DMS79 treated with DMSO at 0.1 percent for 48 hours (cell line): Measurements from ENCODE around the gene MKNK1.
A peak's percentile ranks its signal among the peaks of the same experiment; 100 is the strongest.

Experiments
- DNase-seq: peaks from one replicate; lab custom pipeline; 2025; lab: John Stamatoyannopoulos, UW

Gene MKNK1

DNA sequence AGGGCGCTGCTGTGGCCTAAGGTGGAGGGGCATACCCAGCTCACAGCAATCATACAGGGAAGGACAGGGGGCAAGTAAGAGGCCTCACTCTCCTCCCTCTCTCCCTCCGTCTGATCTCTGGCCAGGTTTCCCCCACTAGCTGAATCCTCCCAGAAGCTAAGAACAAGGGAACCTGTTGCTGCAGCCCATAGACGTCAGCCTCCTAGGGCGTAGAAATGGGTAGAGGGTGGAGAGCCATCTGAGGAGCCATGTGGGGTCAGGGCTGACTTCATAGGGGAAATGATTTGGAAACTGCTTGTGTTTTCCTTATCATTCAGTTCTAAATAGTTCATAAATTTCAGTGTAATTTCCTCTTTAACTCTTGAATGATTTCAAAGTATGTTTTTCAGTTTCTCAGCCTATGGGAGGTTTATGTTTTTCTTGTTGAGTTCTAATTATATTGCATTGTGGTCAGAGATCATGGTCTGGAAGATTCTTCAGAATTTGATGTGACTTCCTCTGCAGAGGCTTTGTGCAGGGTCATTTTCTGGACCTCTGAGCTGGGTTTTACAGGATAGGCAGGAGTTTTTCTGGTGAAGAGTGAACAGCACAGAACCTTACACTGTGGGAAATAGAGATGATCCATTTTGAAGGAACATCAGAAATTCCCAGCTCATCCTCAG, 14.8 kb upstream of the MKNK1 start:
- no peak for DNase-seq

DNA sequence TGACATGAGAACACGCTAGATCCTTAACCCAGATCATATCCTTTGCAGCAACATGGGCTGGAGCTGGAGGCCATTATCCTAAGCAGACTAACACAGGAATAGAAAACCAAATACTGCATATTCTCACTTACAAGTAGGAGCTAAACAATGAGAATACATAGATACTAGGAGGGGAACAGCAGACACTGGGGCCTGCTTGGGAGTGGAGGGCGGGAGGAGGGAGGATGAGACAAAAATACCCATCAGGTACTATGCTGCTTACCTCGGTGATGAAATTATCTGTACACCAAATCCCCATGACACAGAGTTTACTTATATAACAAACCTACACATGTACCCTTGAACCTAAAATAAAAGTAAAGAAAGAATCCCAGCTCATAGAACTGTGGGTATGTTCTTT, 13.8 kb upstream of the MKNK1 start:
- DNase-seq: no peak

DNA sequence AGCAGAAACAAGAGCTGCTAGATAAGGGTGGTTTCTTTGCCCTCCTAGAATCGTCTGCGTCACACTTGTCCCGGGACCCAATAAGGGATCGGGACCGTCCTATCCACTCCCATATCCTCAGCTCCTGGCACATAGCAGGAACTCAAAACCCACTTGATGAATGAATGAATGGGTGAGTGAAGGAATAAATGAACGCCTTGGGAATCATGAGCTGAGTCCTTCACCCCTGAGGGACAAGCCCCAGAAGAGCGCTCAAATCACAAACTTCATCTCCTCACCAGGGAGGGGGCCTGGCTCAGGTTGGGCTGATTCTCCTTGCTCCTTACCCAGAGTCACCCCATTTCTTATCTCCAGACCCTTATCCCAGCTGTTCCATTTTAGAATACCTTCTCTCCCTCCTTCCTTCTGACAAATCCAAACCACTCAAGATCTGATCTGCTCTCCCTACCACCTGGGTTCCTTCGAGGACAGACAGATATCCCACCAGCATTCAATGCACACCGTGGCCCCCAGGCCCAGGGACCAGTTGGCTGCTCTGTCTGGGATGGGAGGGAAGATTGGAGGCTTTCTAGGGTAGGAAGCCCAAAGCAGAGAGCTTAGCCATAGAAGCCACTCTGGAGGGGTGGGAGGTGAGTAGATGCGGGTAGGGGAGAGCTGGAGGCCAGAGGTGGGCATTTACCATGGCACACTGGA, 13.2 kb upstream of the MKNK1 start:
- no peak for DNase-seq

DNA sequence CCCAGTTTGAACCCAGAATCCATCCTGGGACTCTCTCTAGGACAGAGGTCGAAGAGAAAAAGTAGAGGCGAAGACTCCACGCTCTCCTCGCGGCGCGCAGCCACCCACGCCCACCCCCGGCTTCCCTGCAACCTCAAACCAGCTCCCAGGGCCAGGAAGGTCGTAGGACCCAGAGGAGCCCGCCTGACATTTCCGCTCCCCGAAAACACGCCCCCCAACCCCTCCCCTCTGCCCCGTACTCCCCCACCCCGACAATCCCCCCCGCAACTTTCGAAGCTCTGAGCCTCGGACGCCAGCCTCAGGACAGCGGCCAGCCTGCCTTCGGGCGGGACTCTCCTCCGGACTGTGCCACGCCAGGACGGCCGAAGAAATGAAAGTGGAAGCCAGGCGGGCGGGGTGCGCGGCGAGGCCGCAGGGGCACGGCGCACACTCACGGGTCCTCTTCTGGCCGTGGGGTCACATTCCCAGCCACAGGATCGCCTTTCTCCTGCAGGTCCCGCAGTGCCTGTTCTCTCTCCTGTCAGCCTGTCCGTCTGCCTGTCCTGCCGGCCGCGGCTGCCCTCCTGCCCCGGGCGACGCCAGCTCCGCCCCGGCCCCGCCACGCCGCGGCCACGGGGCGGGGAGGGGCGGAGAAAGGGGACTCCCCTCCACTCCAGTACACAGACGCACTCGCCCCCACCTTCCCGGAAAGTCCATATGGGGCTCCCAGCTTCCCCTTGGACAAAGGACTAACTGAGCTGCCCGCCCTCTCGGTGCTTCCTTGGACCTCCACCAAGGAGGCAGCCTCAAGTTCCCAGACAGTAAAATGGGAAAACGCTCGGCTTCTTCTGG, 12.4 kb upstream of the MKNK1 start, which contains the start of gene MOB3C:
Gene MOB3C (minus strand): TSS at position 535 of the 831 bp plus-strand sequence. CDS start 3,490 bp downstream, outside the sequence.
- peak; percentile 45 for DNase-seq

DNA sequence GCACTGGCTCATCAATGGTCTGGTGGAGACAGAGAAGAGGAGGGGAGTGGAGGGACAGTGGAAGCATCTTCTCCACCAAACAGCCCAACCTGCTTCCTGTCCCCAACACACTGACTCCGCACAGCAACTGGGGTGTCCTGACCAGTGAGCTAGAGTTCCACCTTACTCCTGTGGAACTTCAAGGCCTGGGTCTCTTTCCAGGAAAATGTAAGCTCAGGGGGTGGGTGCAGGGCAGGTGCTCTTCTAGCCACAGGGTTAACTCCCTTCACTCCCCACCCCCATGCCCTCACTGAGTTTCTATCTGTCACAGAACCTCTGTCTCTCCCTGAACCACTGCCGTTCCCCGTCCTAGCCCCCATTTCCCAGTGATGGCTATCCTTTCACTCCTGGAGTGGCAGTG, 11.7 kb upstream of the MKNK1 start:
- no peak for DNase-seq

DNA sequence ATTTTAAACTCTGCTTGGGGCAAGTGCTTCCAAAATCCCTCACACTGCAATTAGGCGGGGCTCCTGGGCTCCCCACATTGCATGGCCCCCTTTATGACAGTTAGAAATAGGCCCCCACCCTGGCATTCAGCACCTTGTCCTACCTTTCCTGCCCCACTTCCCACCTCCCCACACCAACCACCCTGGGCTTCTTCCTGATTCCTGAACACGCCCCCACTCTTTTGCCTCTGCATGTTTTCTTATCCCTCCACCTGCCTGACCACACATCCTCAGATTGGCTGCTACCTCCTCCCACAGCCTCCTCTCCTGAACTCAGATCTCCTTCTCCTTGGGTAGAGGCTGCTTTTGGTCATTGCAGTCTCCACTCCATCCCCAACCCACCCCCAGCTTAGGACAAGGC, 11.0 kb upstream of the MKNK1 start:
- DNase-seq: no peak

DNA sequence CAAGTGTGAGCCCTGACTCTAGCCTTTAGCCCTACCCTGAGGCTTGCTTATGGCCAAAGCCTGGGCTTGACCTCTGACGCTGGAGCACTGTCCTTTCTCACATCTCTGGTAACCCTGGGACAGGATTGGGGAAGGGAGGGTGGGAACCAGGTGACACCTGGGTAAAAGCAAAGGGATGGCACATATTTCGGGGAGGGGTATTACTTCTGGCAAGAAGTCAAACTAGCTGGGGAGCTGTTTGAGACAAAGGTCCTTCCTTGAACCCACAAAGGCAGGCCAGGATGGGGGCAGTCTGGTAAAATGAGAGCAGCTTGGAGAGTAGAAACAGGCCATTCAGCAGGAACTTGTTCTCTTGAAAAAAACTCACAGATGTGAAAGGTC, 10.5 kb upstream of the MKNK1 start:
- DNase-seq: no peak

DNA sequence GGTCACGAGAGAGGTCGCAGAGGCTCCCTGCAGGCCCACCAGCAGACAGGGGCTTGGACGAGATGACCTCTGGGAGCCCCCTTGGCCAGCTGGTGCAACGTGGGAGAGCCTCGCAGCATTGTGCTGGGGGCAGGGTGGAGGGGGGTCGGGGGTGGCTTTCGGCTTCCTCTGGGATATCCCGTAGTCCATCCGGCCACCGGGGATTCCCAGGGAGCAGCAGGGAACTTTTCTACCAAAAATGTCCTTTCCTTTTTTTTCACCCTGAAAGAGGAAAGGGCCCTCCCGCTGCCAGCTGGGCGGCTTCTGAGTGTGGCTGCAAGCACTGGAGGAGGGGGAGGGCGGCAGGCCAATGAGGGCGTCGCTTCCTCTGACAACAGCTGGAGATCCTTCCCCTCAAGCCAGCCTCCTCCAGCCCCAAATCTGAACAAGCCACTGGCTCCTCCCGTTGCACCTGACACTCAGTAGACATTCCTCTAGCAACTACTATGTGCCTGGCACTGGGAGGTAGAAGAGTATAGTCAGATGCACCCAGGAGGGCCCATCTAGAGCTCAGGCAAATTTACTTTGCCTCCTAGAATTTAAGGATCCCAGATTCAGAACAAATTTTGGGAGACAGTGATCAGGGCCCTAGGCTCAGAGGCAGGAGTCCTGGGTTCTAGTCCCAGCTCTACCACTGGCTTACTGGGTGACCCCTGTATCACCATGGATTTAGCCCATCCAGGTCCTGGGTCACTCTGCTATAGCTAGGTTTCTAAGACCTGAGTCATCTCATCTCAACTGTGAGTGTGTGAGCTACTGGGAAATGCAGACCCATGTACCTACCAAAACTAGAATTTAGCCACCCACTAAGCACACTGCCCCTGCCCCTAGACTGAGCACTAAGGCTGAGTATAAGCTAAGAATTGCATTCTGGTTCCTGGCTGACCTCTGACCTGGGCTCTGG, 9.9 kb upstream of the MKNK1 start:
- DNase-seq: no peak

DNA sequence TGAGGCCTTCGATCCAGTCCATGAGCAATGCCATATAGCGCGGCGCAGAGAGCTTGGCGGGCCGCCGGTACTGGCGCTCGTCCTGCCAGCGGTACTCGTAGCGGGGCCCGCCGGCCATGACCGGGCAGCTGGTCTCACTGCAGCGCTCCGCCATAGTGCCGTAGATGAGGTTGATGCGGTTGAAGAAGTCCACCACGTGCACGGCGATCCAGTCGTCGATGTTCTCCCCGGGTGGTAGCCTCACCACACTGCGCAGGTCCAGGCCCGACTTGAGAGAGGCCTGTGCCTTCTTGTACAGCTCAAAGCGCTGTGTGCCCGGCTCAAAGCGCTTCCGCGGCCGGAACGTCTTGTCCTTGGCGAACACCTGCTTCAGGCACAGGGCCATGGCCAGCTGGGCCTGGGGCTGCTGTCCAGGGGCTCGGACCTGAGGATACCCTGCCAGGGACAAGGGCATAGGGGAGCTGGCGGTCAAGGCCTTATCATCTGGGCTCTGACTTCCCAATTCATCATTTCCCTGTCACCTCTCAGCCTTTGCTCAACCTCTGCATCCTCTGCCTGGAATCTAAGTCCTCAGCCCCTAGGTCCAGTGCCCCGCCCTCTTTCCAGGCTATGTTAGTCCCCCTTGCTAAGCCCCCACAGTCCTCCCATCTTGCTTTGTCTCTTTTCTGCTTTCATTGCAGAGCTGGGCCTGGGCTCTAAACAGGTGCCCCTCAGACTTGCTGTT, 9.0 kb upstream of the MKNK1 start:
- no peak for DNase-seq

DNA sequence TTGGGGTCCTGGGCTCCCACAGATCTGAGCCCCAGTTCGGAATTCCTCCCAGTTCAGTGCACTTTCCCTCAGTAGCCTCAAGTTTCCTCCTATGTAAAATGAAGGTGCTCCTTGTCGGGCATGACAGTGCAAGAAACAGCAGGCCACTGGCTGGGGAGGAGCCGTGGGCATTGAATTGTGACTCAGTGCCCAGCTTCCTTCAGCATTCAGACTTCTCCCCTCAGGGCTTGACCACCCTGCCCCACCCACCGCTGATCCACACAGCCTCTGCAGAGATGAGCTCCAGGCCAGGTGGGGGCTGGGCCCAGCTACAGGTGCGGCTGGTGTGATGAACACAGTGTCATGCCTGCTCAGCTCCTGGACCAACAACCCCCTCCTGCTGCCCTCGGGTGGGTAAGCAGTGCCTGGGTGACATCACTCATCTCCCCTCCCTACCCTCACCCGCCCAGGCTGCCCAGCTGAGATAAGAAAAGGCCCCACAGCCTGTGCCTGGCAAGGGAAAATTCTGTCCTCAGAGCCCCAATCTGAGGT, 7.7 kb upstream of the MKNK1 start:
- DNase-seq: no peak

DNA sequence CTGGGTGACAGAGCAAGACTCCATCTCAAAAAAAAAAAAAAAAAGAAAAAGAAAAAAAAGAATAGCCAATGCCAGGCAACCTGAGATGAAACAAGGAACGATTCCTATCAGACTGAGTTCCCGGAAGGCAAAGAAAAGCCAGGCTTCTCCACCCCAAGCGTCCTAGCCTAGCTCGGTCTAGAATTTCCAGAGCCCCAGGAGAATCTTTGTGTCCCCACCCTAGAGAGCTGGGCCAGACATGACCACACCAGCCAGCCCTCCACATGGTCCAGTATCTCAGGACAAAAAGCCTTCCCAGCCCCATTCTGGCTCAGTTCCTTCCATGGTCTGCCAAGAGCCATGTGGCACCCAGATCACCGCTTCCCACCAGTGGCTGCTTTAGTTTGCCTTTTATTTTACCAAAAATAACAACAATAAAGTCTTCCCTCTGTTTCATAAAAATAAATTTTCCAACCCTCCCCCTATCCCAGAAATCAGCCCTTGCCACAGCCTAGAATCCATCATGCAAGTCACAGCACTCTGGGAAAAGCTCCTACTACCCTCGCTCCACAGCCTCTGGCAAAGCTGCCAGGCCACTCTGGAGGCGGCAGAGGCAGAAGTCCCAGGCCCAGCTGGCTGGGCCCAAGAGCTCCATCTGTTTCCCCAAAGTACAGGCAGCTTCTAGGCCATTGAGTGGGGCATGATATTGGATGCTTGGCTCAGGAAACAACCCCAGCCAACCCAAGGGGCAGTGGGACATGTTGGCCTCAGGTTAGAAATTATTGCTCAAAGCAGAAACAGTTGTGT, 3.5 kb upstream of the MKNK1 start:
- no peak for DNase-seq

DNA sequence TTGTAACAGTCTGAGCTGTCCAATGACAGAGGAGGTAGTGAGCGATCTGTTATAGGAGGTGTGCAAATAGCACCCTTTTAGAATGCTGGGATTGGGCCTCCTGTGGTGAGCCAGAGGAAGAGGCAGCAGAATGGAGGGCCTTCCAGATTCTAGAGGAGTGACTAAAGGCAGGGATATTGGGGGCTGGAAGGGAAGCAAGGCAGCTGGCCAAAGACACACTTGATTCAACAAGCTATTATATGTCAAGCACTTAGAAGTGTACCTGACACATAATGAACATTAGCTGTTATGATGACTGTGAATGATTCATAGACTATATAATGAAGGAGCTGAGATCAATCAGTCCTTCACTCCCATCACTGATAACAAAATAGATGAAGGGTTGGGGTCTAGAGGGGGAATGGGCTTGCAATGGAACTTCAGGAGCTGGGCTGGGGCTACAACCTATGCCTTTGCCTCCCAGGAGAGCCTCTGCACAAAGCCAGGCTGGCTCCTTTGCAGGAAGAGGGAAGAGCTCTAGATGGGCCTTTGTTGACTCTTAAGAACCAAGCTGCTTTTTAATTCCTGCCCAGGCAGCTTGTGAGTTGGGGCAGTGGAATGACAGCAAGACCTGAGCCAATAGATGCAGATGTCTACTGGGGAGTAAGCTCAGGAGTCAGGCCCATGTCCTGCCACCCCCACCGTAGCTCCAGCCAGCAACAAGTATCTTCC, 2.3 kb upstream of the MKNK1 start:
- peak; percentile 88 for DNase-seq

DNA sequence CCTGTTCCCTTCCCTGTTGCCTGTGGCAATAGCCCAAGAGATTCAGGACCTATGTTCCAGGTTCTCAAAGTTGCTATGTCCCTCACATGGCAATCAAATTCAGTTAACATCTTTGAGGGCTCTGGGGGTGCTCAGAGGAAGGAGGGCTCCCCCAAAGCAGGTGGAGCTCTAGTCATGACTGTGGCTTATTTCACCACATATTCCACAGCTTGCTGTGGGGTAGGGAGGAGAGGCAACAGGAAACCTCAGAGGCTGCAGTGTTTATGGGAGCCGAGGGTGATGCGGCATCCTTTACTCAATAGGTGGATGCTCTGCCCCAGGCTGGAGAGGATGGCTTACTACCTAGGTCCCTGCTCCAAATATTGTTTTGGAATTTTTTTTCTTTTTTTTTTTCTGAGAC, 1.2 kb upstream of the MKNK1 start:
- DNase-seq: no peak

DNA sequence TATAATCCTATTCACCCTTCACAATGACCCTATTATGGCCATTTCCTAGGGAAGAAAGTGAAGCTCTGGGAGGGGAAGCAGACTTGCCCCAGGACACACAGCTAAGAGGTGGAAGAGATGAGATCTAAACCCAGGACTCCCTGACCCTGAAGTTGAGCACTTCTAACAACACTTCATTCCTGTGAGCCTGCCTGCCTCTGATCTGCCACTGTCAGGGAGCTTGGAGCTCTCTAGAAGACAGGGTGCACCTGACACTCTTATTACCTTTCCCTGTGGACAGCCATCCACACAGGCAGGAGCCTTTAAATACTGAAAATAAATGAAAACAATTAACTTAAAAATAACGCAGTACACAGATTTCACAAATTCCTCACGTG, 599 bp downstream of the MKNK1 start:
- peak; percentile 46 for DNase-seq

DNA sequence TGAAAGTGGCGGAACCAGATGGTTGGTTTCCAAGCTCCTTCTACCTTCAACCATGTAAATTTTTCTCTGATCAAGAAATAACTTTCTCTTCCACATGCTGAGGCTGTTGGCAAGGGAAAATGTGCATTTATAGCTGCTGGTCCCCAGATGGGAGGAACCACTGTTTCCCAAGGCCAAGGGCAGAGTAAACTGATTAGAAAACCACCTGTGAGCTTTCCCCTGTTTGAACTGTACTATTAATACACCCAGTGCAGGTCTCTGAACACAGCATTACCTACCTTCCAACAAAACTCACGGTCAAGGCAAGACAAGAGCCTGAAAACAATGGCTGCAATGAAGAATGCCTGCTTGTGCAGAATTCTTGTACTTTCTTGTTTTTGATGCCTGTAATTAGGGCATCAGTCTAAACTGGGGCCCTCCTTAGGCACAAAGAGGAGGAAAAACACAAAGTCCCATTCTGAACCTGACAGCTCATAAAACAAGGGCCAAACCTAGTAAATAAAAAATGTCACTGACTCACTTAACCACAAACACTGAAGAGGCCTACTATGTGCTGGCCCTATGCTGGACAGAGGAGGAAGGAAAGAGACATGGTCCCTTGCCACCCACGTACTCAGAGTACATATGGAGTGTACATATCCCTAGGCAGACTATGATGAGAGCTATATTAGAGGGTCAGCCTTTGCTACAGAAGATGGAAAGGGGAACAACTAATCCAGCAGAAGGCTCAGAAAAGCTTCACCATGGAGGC, 2.6 kb downstream of the MKNK1 start:
- DNase-seq: no peak

DNA sequence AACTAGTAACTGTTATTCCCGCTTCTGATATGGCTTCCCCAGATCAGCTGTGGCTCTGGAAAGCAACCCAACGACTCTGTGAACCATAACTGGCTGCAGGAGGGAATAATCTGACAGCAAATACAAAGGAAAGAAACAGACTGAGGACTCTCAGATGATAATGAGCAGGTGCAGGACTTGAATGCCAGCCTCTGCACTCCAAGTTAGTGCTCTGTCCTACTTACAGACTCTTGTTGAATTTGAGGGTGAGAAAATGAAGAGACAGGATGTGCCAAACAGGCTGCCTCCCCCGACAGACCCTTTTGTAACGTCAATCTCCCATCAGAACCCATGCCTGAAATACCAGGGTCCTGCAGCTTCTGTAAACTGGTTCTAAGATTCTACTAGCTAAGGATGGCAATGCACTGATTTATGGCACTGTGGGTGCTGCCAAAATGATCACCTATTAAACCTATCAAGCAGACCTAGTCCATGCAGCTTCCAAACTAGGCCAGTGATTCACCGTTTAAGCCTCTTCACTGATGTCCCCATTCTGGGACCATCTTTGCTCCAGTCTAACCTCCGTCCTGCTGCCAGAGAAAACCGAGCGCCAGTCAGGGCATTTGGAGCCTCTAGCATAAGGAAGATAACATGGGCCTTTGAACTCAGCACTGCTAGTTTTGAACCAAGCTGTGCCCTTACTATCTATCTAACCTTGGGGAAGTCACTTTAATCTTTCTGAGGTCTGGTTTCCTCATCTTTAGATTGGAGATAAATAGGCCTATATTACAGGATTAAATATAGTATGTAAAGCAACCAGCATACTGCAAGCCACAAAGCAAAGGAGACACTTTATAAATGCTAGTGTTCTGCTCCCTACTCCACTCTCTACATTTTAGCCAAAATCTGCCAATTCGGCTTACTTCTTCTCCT, 4.8 kb downstream of the MKNK1 start:
- no peak for DNase-seq

DNA sequence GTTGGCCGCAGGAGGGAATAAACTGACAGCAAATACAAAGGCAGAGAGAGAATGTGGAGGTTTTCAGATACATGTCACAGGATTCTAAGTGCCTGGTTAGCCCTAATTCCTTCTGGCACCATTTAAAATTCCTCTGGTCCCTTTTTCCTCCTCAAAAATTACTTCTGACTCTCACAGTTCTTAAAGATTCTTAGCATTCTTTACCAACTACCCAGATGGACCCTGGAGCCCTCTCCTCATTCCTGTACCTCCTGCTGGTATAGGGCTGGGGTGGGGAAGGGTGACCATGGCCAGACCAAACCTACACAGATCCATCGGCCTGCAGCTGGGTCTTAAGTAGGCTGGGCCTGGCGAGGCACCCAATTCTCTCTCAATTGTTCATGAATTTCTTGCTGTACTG, 7.2 kb downstream of the MKNK1 start:
- DNase-seq: no peak

DNA sequence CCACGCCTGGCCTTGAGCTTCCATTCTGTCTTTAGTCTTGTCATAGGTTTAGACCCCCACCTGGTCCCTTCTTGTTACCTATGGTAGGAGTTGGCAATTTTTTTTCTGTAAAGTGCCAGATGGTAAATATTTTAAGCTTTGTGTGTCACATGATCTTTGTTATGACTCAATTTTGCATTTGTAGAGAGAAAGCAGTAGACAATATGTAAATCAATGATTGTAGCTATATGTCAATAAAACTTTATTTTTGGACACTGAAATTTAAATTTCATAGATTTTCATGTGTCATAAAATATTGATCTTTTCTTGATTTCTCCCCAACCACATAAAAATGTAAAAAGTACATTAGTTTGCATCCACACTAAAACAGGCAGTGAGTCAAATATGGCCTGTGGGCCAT, 8.0 kb downstream of the MKNK1 start:
- no peak for DNase-seq
